Keratinocyte (primary cell): ENCODE results near the gene PIGU. TPM values are rescaled to one million over a fixed set of nuclear protein-coding genes. Genes with fewer than 3 reads are reported as not detected.

Experiments
- DNase-seq: peaks from one replicate; pipeline ENCODE4 v3.0.0-alpha.2; 2011; ENCODE audit warnings: low read depth, missing footprints, low spot score
- FAIRE-seq: peaks from 2 replicates; lab custom pipeline; 2011; peaks lifted over from hg19 to GRCh38; lab: Jason Lieb, UNC
- H2AFZ ChIP-seq: 2 replicates; pipeline ENCODE4 v1.6.0; 2012; ENCODE audit warnings: low read length, control low read depth, inconsistent platforms; ENCODE audit not compliant: control insufficient read depth
- H3K27ac ChIP-seq: 2 replicates; pipeline ENCODE4 v1.5.1; 2011; ENCODE audit warnings: low read length; ENCODE audit not compliant: control insufficient read depth, insufficient read depth
- H3K27me3 ChIP-seq: 3 replicates; pipeline ENCODE4 v1.6.0; 2011; ENCODE audit warnings: low read length; ENCODE audit not compliant: control insufficient read depth, insufficient read depth; ENCODE audit errors: extremely low read depth
- H3K36me3 ChIP-seq, 2 experiments: 2 replicates in 1 of 2; 3 replicates in 1 of 2; pipeline ENCODE4 v1.5.1; 2011; ENCODE audit warnings: low read length in 2 of 2, mild to moderate bottlenecking in 1 of 2; ENCODE audit not compliant: control insufficient read depth in 2 of 2, insufficient read depth in 2 of 2; ENCODE audit errors: extremely low read depth in 1 of 2
- H3K4me1 ChIP-seq: 3 replicates; pipeline ENCODE4 v1.5.1; 2011; ENCODE audit warnings: low read length; ENCODE audit not compliant: control insufficient read depth, insufficient read depth; ENCODE audit errors: extremely low read depth
- H3K4me2 ChIP-seq: 3 replicates; pipeline ENCODE4 v1.6.0; 2011; ENCODE audit warnings: low read depth, low read length; ENCODE audit not compliant: control insufficient read depth, insufficient read depth; ENCODE audit errors: extremely low read depth
- H3K4me3 ChIP-seq, 3 experiments: fragments of 200-600 bp in 1 of 3; sonication (generic) in 1 of 3; 2 replicates in 2 of 3; 3 replicates in 1 of 3; pipeline ENCODE4 v1.5.1; 2011 to 2016; ENCODE audit warnings: low read length in 3 of 3, mild to moderate bottlenecking in 3 of 3, control low read depth in 2 of 3, inconsistent platforms in 1 of 3, low read depth in 1 of 3, mixed read lengths in 1 of 3, mixed run types in 1 of 3, moderate library complexity in 1 of 3; ENCODE audit not compliant: control insufficient read depth in 2 of 3, insufficient read depth in 2 of 3; ENCODE audit errors: extremely low read depth in 1 of 3
- H3K79me2 ChIP-seq: 2 replicates; pipeline ENCODE4 v1.6.0; 2012; ENCODE audit warnings: low read length; ENCODE audit not compliant: control insufficient read depth, insufficient read depth
- H3K9ac ChIP-seq: 3 replicates; pipeline ENCODE4 v1.6.0; 2011; ENCODE audit warnings: low read length; ENCODE audit not compliant: control insufficient read depth, insufficient read depth; ENCODE audit errors: extremely low read depth
- H3K9me1 ChIP-seq: 3 replicates; pipeline ENCODE4 v1.6.0; 2011; ENCODE audit warnings: low read length; ENCODE audit not compliant: control insufficient read depth, insufficient read depth; ENCODE audit errors: extremely low read depth
- H3K9me3 ChIP-seq: 2 replicates; pipeline ENCODE4 v1.5.1; 2012; ENCODE audit warnings: low read depth, low read length; ENCODE audit not compliant: control insufficient read depth
- H4K20me1 ChIP-seq: 3 replicates; pipeline ENCODE4 v1.6.0; 2011; ENCODE audit warnings: low read length; ENCODE audit not compliant: control insufficient read depth, insufficient read depth; ENCODE audit errors: extremely low read depth
- EZH2 ChIP-seq: IDR thresholded peaks from one replicate; pipeline ENCODE4 v1.6.1; 2012; ENCODE audit warnings: inconsistent platforms, mild to moderate bottlenecking, low read length, moderate library complexity
- dilution Hi-C: fragments of 300-500 bp; cut with MboI; formaldehyde crosslinking; loops from one replicate; pipeline ENCODE4 v1.7.0; 2020; ENCODE audit warnings: low sequenced_read_pairs; ENCODE audit not compliant: extremely low pct_ligation_motif_present
- polyA plus RNA-seq, 5 experiments: library from polyadenylated mRNA; depleted of rRNA in 3 of 5; stranded (reverse) in 3 of 5; stranded (forward) in 1 of 5; unstranded in 1 of 5; fragments of >200 nt; gene quantifications; 1 replicate in 1 of 5; 2 replicates in 3 of 5; 3 replicates in 1 of 5; pipeline versions ENCODE4 v1.2.1 to v1.2.3, GENCODE V29; 2011 to 2012; ENCODE audit warnings: missing spikeins in 2 of 5, low read depth in 1 of 5, low replicate concordance in 1 of 5
- TF ChIP-seq, protein P1 (sequence below), 3 experiments: IDR thresholded peaks in 1 of 3; conservative IDR thresholded peaks in 1 of 3; optimal IDR thresholded peaks in 1 of 3; 2 replicates in 2 of 3; 3 replicates in 1 of 3; pipeline versions ENCODE3 to v1.5.1; 2011; ENCODE audit warnings: low read length in 3 of 3, mild to moderate bottlenecking in 3 of 3, moderate library complexity in 2 of 3, control low read depth in 1 of 3, inconsistent platforms in 1 of 3; ENCODE audit not compliant: insufficient read depth in 2 of 3; ENCODE audit errors: extremely low read depth in 1 of 3

PIGU gene
- polyA plus RNA-seq, 1 donor (not counting 4 experiments of a cell fraction or from before 2014, with no cell fraction given) = 48.0 TPM

DNA sequence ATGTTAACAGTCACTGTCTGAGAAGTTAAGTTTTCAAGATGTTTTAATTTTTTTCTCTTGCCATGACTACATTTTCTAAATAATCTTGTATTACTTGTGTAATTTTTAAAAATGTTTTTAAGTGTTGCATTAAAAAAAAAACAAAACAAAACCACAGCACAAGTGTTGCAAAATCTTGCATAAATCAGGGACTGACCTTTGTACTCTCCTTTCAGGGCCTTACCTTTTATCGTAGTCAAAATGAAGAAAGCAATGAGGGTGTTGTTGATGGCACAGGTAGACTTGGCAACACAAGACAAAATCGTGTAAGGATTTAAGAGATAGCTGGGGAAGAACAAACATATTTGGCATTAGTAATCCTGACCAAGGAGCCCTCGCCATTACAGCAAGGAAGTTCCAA is 42.5 kb downstream of the PIGU start:
- Histone ChIP-seq H3K79me2 (no peaks in the 10 kb centered on the region), H2AFZ (no peak overlapping the region), H3K27me3 (no peaks in the 10 kb centered on the region), H3K4me1 (no peaks in the 10 kb centered on the region), H3K27ac (no peak overlapping the region), H3K9me1 (no peaks in the 10 kb centered on the region), H4K20me1 (no peaks in the 10 kb centered on the region), H3K9ac (no peak overlapping the region), H3K9me3 (no peaks in the 10 kb centered on the region), H3K36me3 (peaks cover 0 to 1% of the 10 kb centered on the region in 2 experiments), H3K4me3 (no peak overlapping the region), H3K4me2 (no peak overlapping the region)
- dilution Hi-C loops = no loop called here
- no peak for TF ChIP-seq EZH2
- TF ChIP-seq, protein P1, sequence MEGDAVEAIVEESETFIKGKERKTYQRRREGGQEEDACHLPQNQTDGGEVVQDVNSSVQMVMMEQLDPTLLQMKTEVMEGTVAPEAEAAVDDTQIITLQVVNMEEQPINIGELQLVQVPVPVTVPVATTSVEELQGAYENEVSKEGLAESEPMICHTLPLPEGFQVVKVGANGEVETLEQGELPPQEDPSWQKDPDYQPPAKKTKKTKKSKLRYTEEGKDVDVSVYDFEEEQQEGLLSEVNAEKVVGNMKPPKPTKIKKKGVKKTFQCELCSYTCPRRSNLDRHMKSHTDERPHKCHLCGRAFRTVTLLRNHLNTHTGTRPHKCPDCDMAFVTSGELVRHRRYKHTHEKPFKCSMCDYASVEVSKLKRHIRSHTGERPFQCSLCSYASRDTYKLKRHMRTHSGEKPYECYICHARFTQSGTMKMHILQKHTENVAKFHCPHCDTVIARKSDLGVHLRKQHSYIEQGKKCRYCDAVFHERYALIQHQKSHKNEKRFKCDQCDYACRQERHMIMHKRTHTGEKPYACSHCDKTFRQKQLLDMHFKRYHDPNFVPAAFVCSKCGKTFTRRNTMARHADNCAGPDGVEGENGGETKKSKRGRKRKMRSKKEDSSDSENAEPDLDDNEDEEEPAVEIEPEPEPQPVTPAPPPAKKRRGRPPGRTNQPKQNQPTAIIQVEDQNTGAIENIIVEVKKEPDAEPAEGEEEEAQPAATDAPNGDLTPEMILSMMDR (optimal IDR thresholded peaks at IDR 0.05 in 1 of 3, IDR thresholded peaks at IDR 0.05 in 1 of 3, conservative IDR thresholded peaks at IDR 0.05 in 1 of 3; ENCODE audit: extremely low read depth in 1 of 3, insufficient read depth in 2 of 3, low read length in 3 of 3) = no peak
- FAIRE-seq (no peak), DNase-seq (no peak)

DNA sequence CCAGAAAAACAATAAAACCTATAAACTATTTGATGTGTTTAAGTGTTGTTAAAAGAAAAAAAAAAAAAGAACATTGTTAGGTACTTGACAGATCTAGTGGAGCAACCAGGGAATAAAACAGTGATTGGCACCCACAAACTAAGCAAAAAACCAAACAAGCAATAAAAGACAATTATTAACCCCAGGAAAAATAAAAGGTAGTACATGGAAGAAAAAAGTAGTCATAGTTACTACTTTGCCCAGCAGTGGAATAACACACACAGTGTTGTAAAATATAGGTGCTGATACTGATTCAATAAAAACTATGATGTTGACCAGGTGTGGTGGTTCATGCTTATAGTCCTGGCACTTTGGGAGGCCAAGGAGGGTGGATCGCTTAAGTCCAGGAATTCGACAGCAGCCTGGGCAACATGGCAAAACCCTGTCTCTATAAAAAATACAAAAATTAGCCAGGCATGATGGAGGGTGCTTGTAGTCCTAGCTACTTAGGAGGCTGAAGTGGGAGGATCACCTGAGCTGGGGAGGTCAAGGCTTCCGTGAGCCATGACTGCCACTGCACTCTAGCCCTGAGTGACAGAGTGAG is 43.9 kb downstream of the PIGU start:
- no peak overlapping the region for H3K27ac ChIP-seq
- peaks cover 0 to 1% of the 10 kb centered on the region in 2 experiments for H3K36me3 ChIP-seq
- H3K9me3 ChIP-seq = no peaks in the 10 kb centered on the region
- TF ChIP-seq, protein P1 (optimal IDR thresholded peaks at IDR 0.05 in 1 of 3, IDR thresholded peaks at IDR 0.05 in 1 of 3, conservative IDR thresholded peaks at IDR 0.05 in 1 of 3; ENCODE audit: extremely low read depth in 1 of 3, insufficient read depth in 2 of 3, low read length in 3 of 3) = no peak
- TF ChIP-seq EZH2 = no peak
- H3K79me2 ChIP-seq = no peaks in the 10 kb centered on the region
- no peak overlapping the region for H3K4me2 ChIP-seq
- H3K4me1 ChIP-seq = no peaks in the 10 kb centered on the region
- H3K27me3 ChIP-seq = no peaks in the 10 kb centered on the region
- DNase-seq (no peak), FAIRE-seq (no peak)
- no peaks in the 10 kb centered on the region for H4K20me1 ChIP-seq
- H3K9me1 ChIP-seq = no peaks in the 10 kb centered on the region
- H2AFZ ChIP-seq = no peak overlapping the region
- dilution Hi-C loops = no loop called here
- H3K9ac ChIP-seq = no peak overlapping the region
- H3K4me3 ChIP-seq = no peak overlapping the region
